DMS 273 treated with DMSO at 0.1 percent for 48 hours (cell line): ENCODE data around the gene SF3B5.
"Not testable (repeated sequence)": the region's sequence is repeated elsewhere in the genome, so short reads cannot be mapped to it uniquely, and the experiment has no call there.

Experiments
- DNase-seq: peaks from one replicate; lab custom pipeline; 2025; lab: John Stamatoyannopoulos, UW

Gene SF3B5

GRCh38 chr6:144104898-144105487, 9.6 kb upstream of the SF3B5 start:
- peak; percentile 4 for DNase-seq

- no peak for DNase-seq
These were observed 9.1 kb upstream of the SF3B5 start for GRCh38 chr6:144104488-144104887.

- DNase-seq, result no peak
These were observed 7.7 kb upstream of the SF3B5 start for GRCh38 chr6:144103026-144103563.

- no peak for DNase-seq
These were observed 3.6 kb upstream of the SF3B5 start for GRCh38 chr6:144098993-144099392.

GRCh38 chr6:144094731-144095133, 641 bp downstream of the SF3B5 start:
- no peak for DNase-seq

- no peak for DNase-seq
These were observed 1.7 kb downstream of the SF3B5 start for GRCh38 chr6:144093658-144094057.

GRCh38 chr6:144093236-144093635, 2.1 kb downstream of the SF3B5 start:
- DNase-seq, result no peak

- DNase-seq, result no peak
These were observed 5.0 kb downstream of the SF3B5 start for GRCh38 chr6:144090384-144090783.

- DNase-seq, result no peak
These were observed 7.5 kb downstream of the SF3B5 start for GRCh38 chr6:144087789-144088426.

- DNase-seq, result no peak
These were observed 8.4 kb downstream of the SF3B5 start for GRCh38 chr6:144086959-144087358.

GRCh38 chr6:144083172-144083571, 12.2 kb downstream of the SF3B5 start:
- no peak for DNase-seq

GRCh38 chr6:144082412-144082811, 13.0 kb downstream of the SF3B5 start:
- DNase-seq, result not testable (repeated sequence)

GRCh38 chr6:144077871-144078270, 17.5 kb downstream of the SF3B5 start:
- no peak for DNase-seq

- no peak for DNase-seq
These were observed 19.5 kb downstream of the SF3B5 start for GRCh38 chr6:144075875-144076274.

- no peak for DNase-seq
These were observed 20.2 kb downstream of the SF3B5 start for GRCh38 chr6:144075187-144075586.

GRCh38 chr6:144073024-144073423, 22.3 kb downstream of the SF3B5 start:
- no peak for DNase-seq

GRCh38 chr6:144069506-144069905, 25.9 kb downstream of the SF3B5 start:
- no peak for DNase-seq

GRCh38 chr6:144068794-144069193, 26.6 kb downstream of the SF3B5 start:
- no peak for DNase-seq

GRCh38 chr6:144066741-144067484, 28.5 kb downstream of the SF3B5 start:
- DNase-seq, result no peak

GRCh38 chr6:144066255-144066654, 29.1 kb downstream of the SF3B5 start:
- no peak for DNase-seq

- DNase-seq, result no peak
These were observed 30.1 kb downstream of the SF3B5 start for GRCh38 chr6:144065213-144065660.

GRCh38 chr6:144064402-144065212, 30.8 kb downstream of the SF3B5 start:
- no peak for DNase-seq
